Fibroblast of pulmonary artery (primary cell): Measurements from ENCODE around the gene ALG9.

Experiments
- DNase-seq: peaks from one replicate; pipeline ENCODE4 v3.0.0-alpha.2; 2010; ENCODE audit warnings: low read depth
- H3K4me3 ChIP-seq: replicated peaks from 2 replicates; pipeline ENCODE4 v1.5.1; 2011; ENCODE audit warnings: low read depth, mild to moderate bottlenecking, control low read depth, low read length, moderate library complexity
- CTCF ChIP-seq: IDR thresholded peaks from 2 replicates; pipeline ENCODE4 v1.5.1; 2011; ENCODE audit warnings: mild to moderate bottlenecking, control low read depth, low read length, inconsistent platforms; ENCODE audit errors: missing control alignments

The ALG9 gene

GRCh38 chr11:111808063-111808588 lies 63.3 kb downstream of the ALG9 start:
- no peak for DNase-seq
- H3K4me3 ChIP-seq: no peak overlapping the region
- TF ChIP-seq CTCF: no peak

- no peak overlapping the region for H3K4me3 ChIP-seq
- DNase-seq: no peak
- TF ChIP-seq CTCF: no peak
Measured at GRCh38 chr11:111807076-111807475, 64.3 kb downstream of the ALG9 start.

- DNase-seq: no peak
- H3K4me3 ChIP-seq: no peak overlapping the region
- no peak for TF ChIP-seq CTCF
Measured at GRCh38 chr11:111801135-111801534, 70.2 kb downstream of the ALG9 start.

DNA sequence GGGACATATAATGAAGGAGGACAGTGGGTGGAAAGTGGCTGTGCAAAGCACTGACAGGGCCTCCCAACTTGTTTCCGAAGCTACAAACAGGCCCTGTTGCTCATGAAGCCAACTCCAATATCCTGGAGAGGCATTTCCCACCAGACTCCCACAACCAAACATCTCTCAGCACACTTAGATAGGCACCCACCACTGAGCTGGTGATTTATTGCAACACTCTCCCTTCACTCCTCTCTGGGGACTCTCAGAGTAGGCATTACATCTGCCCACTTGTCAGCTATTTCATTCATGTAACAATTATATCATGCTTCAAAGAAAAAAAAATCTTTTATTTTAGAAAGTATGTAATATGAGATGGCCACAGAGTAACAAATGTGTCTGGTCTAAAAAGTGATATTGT lies 73.1 kb downstream of the ALG9 start:
- TF ChIP-seq CTCF: no peak
- DNase-seq: no peak

GRCh38 chr11:111797145-111797581 lies 74.2 kb downstream of the ALG9 start:
- H3K4me3 ChIP-seq: no peak overlapping the region
- no peak for TF ChIP-seq CTCF
- peak; percentile 62 for DNase-seq

More for the DNA sequence above, 73.1 kb downstream of the ALG9 start:
- no peak overlapping the region for H3K4me3 ChIP-seq

DNA sequence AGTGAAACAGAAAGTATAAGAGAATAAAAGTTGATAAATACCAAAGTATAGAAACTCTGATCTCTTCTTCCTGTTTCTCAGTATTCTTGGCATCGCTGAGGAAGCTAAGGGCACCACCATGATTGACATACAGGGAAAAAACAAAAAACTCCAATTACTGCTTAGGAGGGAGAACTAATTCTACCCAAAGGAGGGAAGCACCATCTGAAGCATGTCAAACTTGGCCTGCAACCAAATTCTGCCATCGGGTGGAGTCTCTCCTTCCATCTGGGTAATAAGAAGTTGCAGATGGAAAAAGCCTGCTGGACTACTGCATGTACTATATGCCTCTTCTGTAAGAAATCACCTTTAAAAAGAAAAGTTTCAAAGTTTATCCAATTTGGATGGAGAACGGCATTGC lies 74.7 kb downstream of the ALG9 start:
- no peak for DNase-seq
- no peak for TF ChIP-seq CTCF
- H3K4me3 ChIP-seq: no peak overlapping the region

DNA sequence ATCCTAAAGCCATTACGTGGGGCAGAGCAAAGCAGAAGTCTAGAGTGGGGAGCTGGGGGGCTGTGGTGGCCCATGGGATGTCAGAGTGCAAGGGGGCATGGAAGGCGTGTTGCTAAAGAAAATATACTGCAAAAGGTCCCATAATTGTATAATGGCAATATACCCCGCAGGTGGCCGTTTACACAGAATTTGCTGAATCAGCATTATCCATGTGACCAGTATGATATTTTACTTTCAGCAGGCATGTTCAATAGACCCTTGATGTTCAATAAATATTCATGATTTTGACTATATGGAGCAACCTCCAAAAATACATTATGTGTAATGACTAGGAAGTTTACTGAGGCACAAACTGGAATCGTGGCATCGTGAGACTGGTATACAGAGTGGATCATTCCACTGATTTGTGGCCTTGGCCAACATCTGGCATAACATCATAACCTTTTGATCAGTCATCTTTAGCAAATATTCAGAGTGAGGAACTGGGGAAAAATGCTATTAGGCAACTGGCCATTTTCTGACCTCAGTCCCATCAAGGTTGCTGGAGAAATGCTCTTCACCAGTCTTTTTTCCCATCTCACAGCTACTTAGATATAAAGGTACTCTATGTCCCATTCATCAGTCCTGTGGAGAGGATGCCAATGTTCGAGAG lies 75.9 kb downstream of the ALG9 start:
- H3K4me3 ChIP-seq: no peak overlapping the region
- DNase-seq: no peak
- TF ChIP-seq CTCF: no peak
